Stomach (tissue), 4 donors: ENCODE results near the gene STX4.

ENCODE experiments used
- EP300 ChIP-seq: sonication (generic); formaldehyde crosslinking; IDR thresholded peaks from one replicate; pipeline ENCODE4 v1.6.1; 2017; ENCODE audit warnings: antibody characterized with exemption
- TF ChIP-seq, protein P1 (sequence below), 7 experiments: fragments of 450-650 bp in 4 of 7; fragments of 200-600 bp in 3 of 7; sonication (generic) in 3 of 7; IDR thresholded peaks; one replicate each; pipeline ENCODE4 v1.5.1; 2016 to 2019; ENCODE audit warnings: antibody characterized with exemption in 7 of 7, control low read depth in 2 of 7, mild to moderate bottlenecking in 1 of 7

DNA sequence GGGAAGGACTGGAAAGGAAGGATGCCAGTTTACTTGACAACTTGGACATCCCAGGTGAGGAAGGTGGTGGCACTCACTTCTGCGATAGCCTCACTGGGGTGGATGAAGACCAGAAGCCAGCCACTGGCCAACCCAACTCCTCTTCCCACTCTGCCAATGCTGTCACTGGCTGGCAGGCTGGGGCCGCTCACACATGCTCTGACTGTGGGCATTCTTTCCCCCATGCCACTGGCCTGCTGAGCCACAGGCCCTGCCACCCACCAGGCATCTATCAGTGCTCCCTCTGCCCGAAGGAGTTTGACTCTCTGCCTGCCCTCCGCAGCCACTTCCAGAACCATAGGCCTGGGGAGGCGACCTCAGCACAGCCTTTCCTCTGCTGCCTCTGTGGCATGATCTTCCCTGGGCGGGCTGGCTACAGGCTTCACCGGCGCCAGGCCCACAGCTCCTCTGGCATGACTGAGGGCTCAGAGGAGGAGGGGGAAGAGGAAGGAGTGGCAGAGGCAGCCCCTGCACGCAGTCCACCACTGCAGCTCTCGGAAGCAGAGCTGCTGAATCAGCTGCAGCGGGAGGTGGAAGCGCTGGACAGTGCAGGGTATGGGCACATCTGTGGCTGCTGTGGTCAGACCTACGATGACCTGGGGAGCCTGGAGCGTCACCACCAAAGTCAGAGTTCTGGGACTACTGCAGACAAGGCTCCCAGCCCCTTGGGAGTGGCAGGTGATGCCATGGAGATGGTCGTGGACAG lies 45.4 kb downstream of the STX4 start:
- TF ChIP-seq, protein P1, sequence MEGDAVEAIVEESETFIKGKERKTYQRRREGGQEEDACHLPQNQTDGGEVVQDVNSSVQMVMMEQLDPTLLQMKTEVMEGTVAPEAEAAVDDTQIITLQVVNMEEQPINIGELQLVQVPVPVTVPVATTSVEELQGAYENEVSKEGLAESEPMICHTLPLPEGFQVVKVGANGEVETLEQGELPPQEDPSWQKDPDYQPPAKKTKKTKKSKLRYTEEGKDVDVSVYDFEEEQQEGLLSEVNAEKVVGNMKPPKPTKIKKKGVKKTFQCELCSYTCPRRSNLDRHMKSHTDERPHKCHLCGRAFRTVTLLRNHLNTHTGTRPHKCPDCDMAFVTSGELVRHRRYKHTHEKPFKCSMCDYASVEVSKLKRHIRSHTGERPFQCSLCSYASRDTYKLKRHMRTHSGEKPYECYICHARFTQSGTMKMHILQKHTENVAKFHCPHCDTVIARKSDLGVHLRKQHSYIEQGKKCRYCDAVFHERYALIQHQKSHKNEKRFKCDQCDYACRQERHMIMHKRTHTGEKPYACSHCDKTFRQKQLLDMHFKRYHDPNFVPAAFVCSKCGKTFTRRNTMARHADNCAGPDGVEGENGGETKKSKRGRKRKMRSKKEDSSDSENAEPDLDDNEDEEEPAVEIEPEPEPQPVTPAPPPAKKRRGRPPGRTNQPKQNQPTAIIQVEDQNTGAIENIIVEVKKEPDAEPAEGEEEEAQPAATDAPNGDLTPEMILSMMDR (IDR thresholded peaks at IDR 0.05), result no peak
- no peak for TF ChIP-seq EP300
